GM19043 (cell line): ENCODE results near the gene TBPL2.
"Not testable (repeated sequence)": the region's sequence is repeated elsewhere in the genome, so short reads cannot be mapped to it uniquely, and the experiment has no call there.

Experiments
- ATAC-seq: cut with Tn5 transposase; IDR thresholded peaks from one replicate; pipeline ENCODE4 v1.9.1; 2021; ENCODE audit warnings: low read depth; ENCODE audit not compliant: unreplicated experiment

The TBPL2 gene

GRCh38 chr14:55440385-55440784 lies at the start of gene TBPL2:
TSS of gene TBPL2 (minus strand) at chr14:55440616. CDS start at chr14:55440449, 167 bp downstream.
- no peak for ATAC-seq

GRCh38 chr14:55488204-55488603 lies 47.8 kb upstream of the TBPL2 start:
- no peak for ATAC-seq

GRCh38 chr14:55482936-55483605 lies 42.7 kb upstream of the TBPL2 start:
- no peak for ATAC-seq

GRCh38 chr14:55481769-55482168 lies 41.4 kb upstream of the TBPL2 start:
- no peak for ATAC-seq

- no peak for ATAC-seq
Measured at GRCh38 chr14:55477680-55478079, 37.3 kb upstream of the TBPL2 start.

GRCh38 chr14:55476448-55476847 lies 36.0 kb upstream of the TBPL2 start:
- ATAC-seq: not testable (repeated sequence)

GRCh38 chr14:55473786-55474185 lies 33.4 kb upstream of the TBPL2 start:
- ATAC-seq: no peak

GRCh38 chr14:55470025-55470424 lies 29.6 kb upstream of the TBPL2 start:
- ATAC-seq: no peak

GRCh38 chr14:55467307-55467706 lies 26.9 kb upstream of the TBPL2 start:
- ATAC-seq: no peak

- ATAC-seq: peak; percentile 60
Measured at GRCh38 chr14:55458800-55459515, 18.5 kb upstream of the TBPL2 start.

GRCh38 chr14:55457496-55457895 lies 17.1 kb upstream of the TBPL2 start:
- no peak for ATAC-seq

- not testable (repeated sequence) for ATAC-seq
Measured at GRCh38 chr14:55456411-55456810, 16.0 kb upstream of the TBPL2 start.

GRCh38 chr14:55454264-55455002 lies 14.0 kb upstream of the TBPL2 start:
- no peak for ATAC-seq

- no peak for ATAC-seq
Measured at GRCh38 chr14:55451950-55452349, 11.5 kb upstream of the TBPL2 start.

- no peak for ATAC-seq
Measured at GRCh38 chr14:55451398-55451797, 11.0 kb upstream of the TBPL2 start.

- no peak for ATAC-seq
Measured at GRCh38 chr14:55450987-55451386, 10.6 kb upstream of the TBPL2 start.

- ATAC-seq: no peak
Measured at GRCh38 chr14:55450539-55450938, 10.1 kb upstream of the TBPL2 start.

GRCh38 chr14:55450124-55450523 lies 9.7 kb upstream of the TBPL2 start:
- ATAC-seq: no peak

- no peak for ATAC-seq
Measured at GRCh38 chr14:55449116-55449515, 8.7 kb upstream of the TBPL2 start.

- ATAC-seq: no peak
Measured at GRCh38 chr14:55448141-55448614, 7.8 kb upstream of the TBPL2 start.

GRCh38 chr14:55446833-55447232 lies 6.4 kb upstream of the TBPL2 start:
- ATAC-seq: no peak
